Measurements from ENCODE around the gene CCDC149.

The CCDC149 gene

GRCh38 chr4:24912252-24913118 is at the start of gene CCDC149:
CCDC149 (minus strand) TSS chr4:24913042; CDS start chr4:24912864, 178 bp downstream.
- Histone ChIP-seq H3K9ac (peak within 1 kb of the TSS; percentile 82), H3K4me3 (peak within 1 kb of the TSS; percentile 71), H3K27ac (peak within 1 kb of the TSS; percentile 88)

GRCh38 chr4:24957886-24958285 is 45.0 kb upstream of the CCDC149 start:
- Histone ChIP-seq H3K4me1 (no peaks in the 10 kb centered on the region), H3K9me3 (peaks cover 58% of the 10 kb centered on the region), H3K4me2 (no peak overlapping the region), H3K4me3 (no peak overlapping the region), H3K36me3 (no peaks in the 10 kb centered on the region), H3K27ac (no peak overlapping the region), H3K9ac (no peak overlapping the region), H4K20me1 (no peaks in the 10 kb centered on the region), H3K27me3 (no peaks in the 10 kb centered on the region)
- no peak for TF ChIP-seq Cebpa-rat (IDR thresholded peaks at IDR 0.05)

More at GRCh38 chr4:24912252-24913118, at the start of gene CCDC149:
- Histone ChIP-seq H3K4me2 (peak within 1 kb of the TSS; percentile 67), H3K9me3 (peaks cover 61% of the 10 kb centered on the region), H3K27me3 (no peaks in the 10 kb centered on the region), H4K20me1 (no peaks in the 10 kb centered on the region), H3K4me1 (peaks cover 55% of the 10 kb centered on the region), H3K36me3 (peaks cover 37% of the 10 kb centered on the region)
- TF ChIP-seq Cebpa-rat (IDR thresholded peaks at IDR 0.05), result no peak

DNA sequence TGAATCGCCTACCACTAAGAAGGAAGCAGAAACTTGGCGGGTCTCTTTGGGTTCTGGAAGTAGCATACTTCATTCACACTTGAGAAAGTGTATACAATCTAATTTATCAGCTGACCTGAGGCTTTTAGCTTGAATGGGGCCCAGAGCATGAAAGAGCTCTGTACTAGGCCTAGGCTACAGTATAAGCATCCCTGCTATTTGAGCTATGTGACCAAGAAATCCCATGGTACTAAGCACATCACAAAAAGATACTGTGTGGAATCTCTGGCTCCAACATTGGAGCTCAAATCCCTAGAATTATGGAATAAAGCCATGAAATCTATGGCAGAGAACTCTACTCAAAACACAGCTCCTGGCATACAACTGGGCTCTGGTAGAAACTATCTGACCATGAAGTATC is 43.9 kb upstream of the CCDC149 start:
- Histone ChIP-seq H3K27me3 (no peaks in the 10 kb centered on the region), H3K9ac (no peak overlapping the region), H3K27ac (no peak overlapping the region), H3K4me3 (no peak overlapping the region), H3K36me3 (no peaks in the 10 kb centered on the region), H3K4me1 (no peaks in the 10 kb centered on the region), H4K20me1 (no peaks in the 10 kb centered on the region), H3K4me2 (no peak overlapping the region), H3K9me3 (peaks cover 60% of the 10 kb centered on the region)
- TF ChIP-seq Cebpa-rat (IDR thresholded peaks at IDR 0.05), result no peak

DNA sequence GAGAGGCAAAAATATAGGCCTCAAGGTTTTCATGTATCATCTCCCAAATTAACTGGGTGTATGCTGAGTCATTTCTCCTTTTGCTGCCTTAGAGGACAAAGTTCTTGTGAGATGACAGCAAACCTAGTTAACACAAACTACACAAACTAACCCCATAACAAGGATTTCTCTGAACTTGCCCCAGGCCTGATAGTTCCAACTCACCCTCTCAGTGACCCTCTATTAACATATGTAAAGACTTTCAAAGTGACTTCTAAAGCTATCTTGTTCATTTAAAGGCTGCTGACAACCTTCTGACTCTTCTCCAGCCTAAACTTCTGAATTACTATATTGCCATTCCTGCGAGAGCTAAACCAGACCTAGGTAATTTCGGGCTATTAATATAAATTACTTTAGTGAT is 43.2 kb upstream of the CCDC149 start:
- no peak overlapping the region for H3K4me2 ChIP-seq
- H3K4me1 ChIP-seq, result no peaks in the 10 kb centered on the region
- H3K27ac ChIP-seq, result no peak overlapping the region
- H3K4me3 ChIP-seq, result no peak overlapping the region
- no peaks in the 10 kb centered on the region for H3K36me3 ChIP-seq
- no peak overlapping the region for H3K9ac ChIP-seq
- H3K9me3 ChIP-seq, result peaks cover 60% of the 10 kb centered on the region
- no peaks in the 10 kb centered on the region for H4K20me1 ChIP-seq
- TF ChIP-seq Cebpa-rat (IDR thresholded peaks at IDR 0.05), result no peak
- no peaks in the 10 kb centered on the region for H3K27me3 ChIP-seq

DNA sequence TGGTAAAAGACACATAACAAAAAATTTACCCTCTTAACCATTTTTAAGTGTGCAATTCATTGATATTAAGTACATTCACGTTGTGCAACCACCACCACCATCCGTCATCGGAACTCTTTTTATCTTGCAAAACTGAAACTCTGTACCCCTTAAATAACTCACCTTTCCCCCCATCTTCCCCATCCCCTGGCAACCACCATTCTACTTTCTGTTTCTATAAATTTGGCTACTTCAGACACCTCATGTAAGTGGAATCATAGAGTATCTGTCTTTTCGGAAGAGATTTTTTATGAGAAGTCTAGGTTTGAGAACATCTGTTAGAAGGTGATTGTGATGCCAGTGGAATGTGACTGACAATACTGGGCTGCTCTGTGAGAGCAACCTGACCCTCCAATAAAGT is 39.8 kb upstream of the CCDC149 start:
- H4K20me1 ChIP-seq, result no peaks in the 10 kb centered on the region
- H3K9me3 ChIP-seq, result peaks cover 58% of the 10 kb centered on the region
- H3K36me3 ChIP-seq, result no peaks in the 10 kb centered on the region
- no peak overlapping the region for H3K27ac ChIP-seq
- no peaks in the 10 kb centered on the region for H3K27me3 ChIP-seq
- H3K4me2 ChIP-seq, result no peak overlapping the region
- no peak for TF ChIP-seq Cebpa-rat (IDR thresholded peaks at IDR 0.05)
- H3K9ac ChIP-seq, result no peak overlapping the region
- H3K4me3 ChIP-seq, result no peak overlapping the region
- no peaks in the 10 kb centered on the region for H3K4me1 ChIP-seq

DNA sequence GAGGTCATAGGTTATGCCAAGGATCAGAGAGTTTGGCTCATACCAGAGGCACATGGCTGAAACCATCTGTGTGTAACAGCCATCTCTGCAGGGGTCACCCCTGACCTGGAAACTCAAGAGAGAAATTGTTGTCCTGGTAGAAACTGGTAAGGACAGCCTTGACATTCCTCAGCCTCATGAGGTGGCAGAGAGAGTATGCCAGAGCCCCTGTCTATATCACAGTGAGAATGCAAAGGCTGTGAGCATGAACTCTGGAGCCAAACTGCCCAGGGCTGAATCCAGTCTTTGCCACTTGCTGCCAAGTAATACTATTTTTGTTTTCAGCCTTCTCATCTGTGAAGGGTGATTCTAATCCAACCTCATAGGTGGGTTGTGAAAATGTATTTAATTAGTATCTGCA is 37.1 kb upstream of the CCDC149 start:
- H4K20me1 ChIP-seq, result no peaks in the 10 kb centered on the region
- H3K36me3 ChIP-seq, result no peaks in the 10 kb centered on the region
- H3K4me3 ChIP-seq, result no peak overlapping the region
- no peak overlapping the region for H3K9ac ChIP-seq
- no peak for TF ChIP-seq Cebpa-rat (IDR thresholded peaks at IDR 0.05)
- no peaks in the 10 kb centered on the region for H3K4me1 ChIP-seq
- H3K9me3 ChIP-seq, result peaks cover 64% of the 10 kb centered on the region
- no peak overlapping the region for H3K4me2 ChIP-seq
- H3K27ac ChIP-seq, result no peak overlapping the region
- H3K27me3 ChIP-seq, result no peaks in the 10 kb centered on the region

GRCh38 chr4:24937917-24938281 is 25.1 kb upstream of the CCDC149 start:
- H3K4me3 ChIP-seq, result peak overlapping the region; percentile 32; the same call in 1 of the 2 replicates
- H4K20me1 ChIP-seq, result no peaks in the 10 kb centered on the region
- H3K4me1 ChIP-seq, result no peaks in the 10 kb centered on the region
- no peak overlapping the region for H3K9ac ChIP-seq
- H3K27ac ChIP-seq, result no peak overlapping the region
- TF ChIP-seq Cebpa-rat (IDR thresholded peaks at IDR 0.05), result no peak
- no peaks in the 10 kb centered on the region for H3K27me3 ChIP-seq
- 0 out of 2 replicates have a peak, but pooled peaks cover 6% of the 10 kb centered on the region for H3K36me3 ChIP-seq
- H3K4me2 ChIP-seq, result no peak overlapping the region
- H3K9me3 ChIP-seq, result peaks cover 71% of the 10 kb centered on the region

DNA sequence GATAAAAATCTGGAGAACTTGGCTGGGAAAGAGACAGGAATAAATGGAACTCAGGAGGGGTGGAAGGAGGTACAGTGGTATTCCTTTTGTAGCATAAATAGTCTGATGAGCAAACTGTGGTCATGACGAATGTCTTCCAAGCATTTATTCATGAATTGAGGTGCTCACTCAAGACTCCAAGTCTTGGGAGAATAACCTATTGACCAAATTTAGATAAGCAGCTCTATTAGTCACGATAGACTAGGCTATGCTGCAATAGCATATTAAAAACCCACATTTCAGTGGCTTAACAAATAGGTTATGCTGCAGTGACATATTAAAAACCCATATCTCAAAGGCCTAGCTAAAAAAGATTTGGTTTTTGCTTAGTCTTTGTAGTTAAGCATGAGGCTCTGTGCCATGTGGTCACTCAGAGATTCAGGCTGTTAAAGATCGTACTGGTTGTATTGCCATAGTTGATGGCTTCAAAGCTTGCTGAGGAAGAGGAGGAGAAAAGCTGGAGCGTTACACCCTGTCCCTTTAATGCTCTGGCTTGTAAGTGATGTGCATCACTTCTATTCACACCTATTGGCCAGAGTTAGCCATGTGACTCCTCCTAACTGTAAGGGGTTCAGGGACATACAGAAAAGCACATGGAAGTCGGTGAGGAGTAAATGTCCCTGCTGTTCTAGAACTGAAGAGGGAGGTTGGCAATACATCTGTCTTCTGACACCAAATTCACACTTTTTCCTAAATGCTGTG is 24.5 kb upstream of the CCDC149 start:
- H3K4me3 ChIP-seq, result peak overlapping the region; percentile 32; the same call in 1 of the 2 replicates
- no peaks in the 10 kb centered on the region for H3K4me1 ChIP-seq
- no peaks in the 10 kb centered on the region for H3K27me3 ChIP-seq

DNA sequence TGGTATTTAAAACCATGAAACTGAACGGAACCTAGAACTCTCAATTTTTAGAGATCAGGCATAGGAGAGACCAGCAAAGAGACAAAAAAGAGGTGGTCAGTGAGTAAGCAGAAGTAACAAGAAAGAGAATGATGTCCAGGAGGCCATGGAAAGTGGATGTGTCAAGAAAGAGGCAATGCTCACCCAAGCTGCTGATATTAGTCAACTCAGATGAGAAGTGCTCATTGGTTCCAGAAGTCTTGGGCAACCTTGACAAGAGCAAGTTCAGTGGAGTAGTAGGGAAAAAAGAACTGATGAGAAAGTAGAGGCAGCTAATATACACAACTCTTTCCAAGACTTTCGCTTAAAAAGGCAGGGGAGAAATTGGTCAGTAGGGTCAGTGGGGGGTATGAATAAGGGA is 23.0 kb upstream of the CCDC149 start:
- H3K9me3 ChIP-seq, result peaks cover 70% of the 10 kb centered on the region

More for the DNA sequence above, 24.5 kb upstream of the CCDC149 start:
- TF ChIP-seq Cebpa-rat (IDR thresholded peaks at IDR 0.05), result no peak
- Histone ChIP-seq H3K36me3 (0 out of 2 replicates have a peak, but pooled peaks cover 6% of the 10 kb centered on the region), H3K27ac (no peak overlapping the region), H3K9me3 (peaks cover 72% of the 10 kb centered on the region), H4K20me1 (no peaks in the 10 kb centered on the region), H3K9ac (no peak overlapping the region), H3K4me2 (no peak overlapping the region)

GRCh38 chr4:24934311-24934710 is 21.5 kb upstream of the CCDC149 start:
- Histone ChIP-seq H3K4me1 (no peaks in the 10 kb centered on the region), H3K9me3 (peaks cover 66% of the 10 kb centered on the region), H3K9ac (no peak overlapping the region), H3K36me3 (0 out of 2 replicates have a peak, but pooled peaks cover 6% of the 10 kb centered on the region), H3K27me3 (no peaks in the 10 kb centered on the region), H3K27ac (no peak overlapping the region), H4K20me1 (no peaks in the 10 kb centered on the region), H3K4me3 (no peak overlapping the region), H3K4me2 (no peak overlapping the region)
- TF ChIP-seq Cebpa-rat (IDR thresholded peaks at IDR 0.05), result no peak

More for the DNA sequence above, 23.0 kb upstream of the CCDC149 start:
- TF ChIP-seq Cebpa-rat (IDR thresholded peaks at IDR 0.05), result no peak
- H3K4me2 ChIP-seq, result no peak overlapping the region
- H3K4me1 ChIP-seq, result no peaks in the 10 kb centered on the region
- no peaks in the 10 kb centered on the region for H4K20me1 ChIP-seq
- no peak overlapping the region for H3K27ac ChIP-seq
- 0 out of 2 replicates have a peak, but pooled peaks cover 6% of the 10 kb centered on the region for H3K36me3 ChIP-seq
- H3K27me3 ChIP-seq, result no peaks in the 10 kb centered on the region
- H3K4me3 ChIP-seq, result no peak overlapping the region
- H3K9ac ChIP-seq, result no peak overlapping the region

All from BLaER1 (cell line).